T-helper 17 cell (primary cell): ENCODE results near the gene TRIM56. TPM values are rescaled to one million over a fixed set of nuclear protein-coding genes. Genes with fewer than 3 reads are reported as not detected.
"Not testable (repeated sequence)": the region's sequence is repeated elsewhere in the genome, so short reads cannot be mapped to it uniquely, and the experiment has no call there.

Experiments
- ATAC-seq: fragments of 150-1000 bp; cut with Tn5 transposase; 2 replicates; pipeline ENCODE4 v1.10.0; 2021; ENCODE audit warnings: mild to moderate bottlenecking, moderate library complexity
- DNase-seq, 3 donors: peaks; one replicate each; pipeline versions ENCODE4 v3.0.0 to v3.0.0-alpha.2; 2020 to 2021
- H3K9me3 ChIP-seq: one replicate; pipeline ENCODE4 v1.7.0; 2013; ENCODE audit warnings: low read length, mild to moderate bottlenecking; ENCODE audit not compliant: control insufficient read depth, poor library complexity, severe bottlenecking
- H3K27ac Mint-ChIP-seq: one replicate; pipeline ENCODE4 v1.8.0; 2022; ENCODE audit warnings: mild to moderate bottlenecking, moderate library complexity, mixed read lengths
- H3K27me3 Mint-ChIP-seq: one replicate; pipeline ENCODE4 v1.8.0; 2022; ENCODE audit warnings: mixed read lengths
- H3K36me3 Mint-ChIP-seq: one replicate; pipeline ENCODE4 v1.8.0; 2022; ENCODE audit warnings: low read depth, mixed read lengths
- H3K4me1 Mint-ChIP-seq: one replicate; pipeline ENCODE4 v1.8.0; 2022; ENCODE audit warnings: mild to moderate bottlenecking, mixed read lengths
- H3K4me3 Mint-ChIP-seq: one replicate; pipeline ENCODE4 v1.8.0; 2022; ENCODE audit warnings: mild to moderate bottlenecking, moderate library complexity, mixed read lengths
- total RNA-seq, 4 donors: library from RNA in 2 of 4; stranded (reverse) in 2 of 4; gene quantifications; one replicate each; pipeline ENCODE4 v1.2.3 and lab custom pipeline; 2022 to 2026

The TRIM56 gene, protein sequence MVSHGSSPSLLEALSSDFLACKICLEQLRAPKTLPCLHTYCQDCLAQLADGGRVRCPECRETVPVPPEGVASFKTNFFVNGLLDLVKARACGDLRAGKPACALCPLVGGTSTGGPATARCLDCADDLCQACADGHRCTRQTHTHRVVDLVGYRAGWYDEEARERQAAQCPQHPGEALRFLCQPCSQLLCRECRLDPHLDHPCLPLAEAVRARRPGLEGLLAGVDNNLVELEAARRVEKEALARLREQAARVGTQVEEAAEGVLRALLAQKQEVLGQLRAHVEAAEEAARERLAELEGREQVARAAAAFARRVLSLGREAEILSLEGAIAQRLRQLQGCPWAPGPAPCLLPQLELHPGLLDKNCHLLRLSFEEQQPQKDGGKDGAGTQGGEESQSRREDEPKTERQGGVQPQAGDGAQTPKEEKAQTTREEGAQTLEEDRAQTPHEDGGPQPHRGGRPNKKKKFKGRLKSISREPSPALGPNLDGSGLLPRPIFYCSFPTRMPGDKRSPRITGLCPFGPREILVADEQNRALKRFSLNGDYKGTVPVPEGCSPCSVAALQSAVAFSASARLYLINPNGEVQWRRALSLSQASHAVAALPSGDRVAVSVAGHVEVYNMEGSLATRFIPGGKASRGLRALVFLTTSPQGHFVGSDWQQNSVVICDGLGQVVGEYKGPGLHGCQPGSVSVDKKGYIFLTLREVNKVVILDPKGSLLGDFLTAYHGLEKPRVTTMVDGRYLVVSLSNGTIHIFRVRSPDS
- total RNA-seq = 10 to 100 TPM; 38.4 to 46.6 TPM
- total RNA-seq (lab: John Stamatoyannopoulos, UW) = 91.5 to 122 reads per million in 2 donors

DNA sequence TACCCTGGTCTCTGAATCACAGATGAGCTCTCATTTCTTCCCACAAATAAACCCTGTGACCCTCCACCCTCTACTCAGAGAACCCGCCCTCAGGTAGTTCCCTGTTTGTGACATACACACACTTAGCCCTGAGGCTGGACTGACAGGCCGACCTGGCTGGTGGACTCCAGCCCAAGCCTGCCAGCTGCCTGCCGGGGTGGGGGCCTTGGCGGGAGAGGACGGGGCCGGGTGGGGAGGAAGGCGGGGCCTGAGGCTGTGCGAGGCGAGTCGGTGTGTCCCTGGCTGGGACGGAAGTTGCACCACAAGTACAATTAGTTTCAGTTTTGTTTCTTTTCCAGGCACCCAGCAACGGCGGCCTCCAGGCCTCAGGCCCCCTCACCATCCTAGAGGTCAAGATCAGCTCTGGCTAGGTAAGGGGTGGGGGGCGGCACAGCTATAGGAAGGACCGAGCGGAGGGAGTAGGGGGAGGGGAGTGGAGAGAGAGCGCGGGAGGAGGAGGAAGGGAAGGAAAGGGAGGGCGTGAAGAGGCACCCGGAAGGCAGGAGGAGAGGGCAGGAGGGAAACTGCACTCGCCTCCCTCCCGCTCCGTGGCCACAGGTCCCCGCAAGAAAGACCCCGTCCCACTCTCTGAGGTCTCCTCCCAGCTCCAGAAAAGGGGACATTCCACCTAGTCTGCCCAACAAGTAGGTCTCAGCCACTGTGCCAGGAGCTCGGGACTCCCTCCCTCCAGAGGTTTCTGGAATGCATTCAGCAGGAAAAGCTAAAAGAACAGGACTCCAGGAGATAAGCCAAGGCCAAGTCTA is at the start of gene TRIM56:
TRIM56 (plus strand) TSS at position 320 of the 803 bp plus-strand sequence. CDS start 1,832 bp downstream, outside the sequence.
- H3K9me3 ChIP-seq = no peaks in the 10 kb centered on the region
- H3K4me3 Mint-ChIP-seq = peak within 1 kb of the TSS; percentile 98
- H3K27ac Mint-ChIP-seq = peak within 1 kb of the TSS; percentile 94
- DNase-seq = peak; percentile 55 to 63 (median 61)
- peaks cover 3% of the 10 kb centered on the region for H3K36me3 Mint-ChIP-seq
- H3K27me3 Mint-ChIP-seq = no peaks in the 10 kb centered on the region
- ATAC-seq = peak; percentile 94
- peaks cover 25% of the 10 kb centered on the region for H3K4me1 Mint-ChIP-seq

DNA sequence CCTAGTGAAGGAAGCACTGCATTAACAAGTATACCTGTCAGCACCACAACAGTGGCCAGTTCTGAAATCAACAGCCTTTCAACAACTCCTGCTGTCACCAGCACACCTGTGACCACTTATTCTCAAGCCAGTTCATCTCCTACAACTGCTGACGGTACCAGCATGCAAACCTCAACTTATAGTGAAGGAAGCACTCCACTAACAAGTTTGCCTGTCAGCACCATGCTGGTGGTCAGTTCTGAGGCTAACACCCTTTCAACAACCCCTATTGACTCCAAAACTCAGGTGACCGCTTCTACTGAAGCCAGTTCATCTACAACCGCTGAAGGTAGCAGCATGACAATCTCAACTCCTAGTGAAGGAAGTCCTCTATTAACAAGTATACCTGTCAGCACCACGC is 49.3 kb upstream of the TRIM56 start:
- H3K27ac Mint-ChIP-seq = no peak overlapping the region
- H3K36me3 Mint-ChIP-seq = no peaks in the 10 kb centered on the region
- H3K4me1 Mint-ChIP-seq = no peaks in the 10 kb centered on the region
- H3K9me3 ChIP-seq = no peaks in the 10 kb centered on the region
- DNase-seq = no peak
- H3K4me3 Mint-ChIP-seq = no peak overlapping the region
- no peak for ATAC-seq
- H3K27me3 Mint-ChIP-seq = peaks cover 3% of the 10 kb centered on the region

DNA sequence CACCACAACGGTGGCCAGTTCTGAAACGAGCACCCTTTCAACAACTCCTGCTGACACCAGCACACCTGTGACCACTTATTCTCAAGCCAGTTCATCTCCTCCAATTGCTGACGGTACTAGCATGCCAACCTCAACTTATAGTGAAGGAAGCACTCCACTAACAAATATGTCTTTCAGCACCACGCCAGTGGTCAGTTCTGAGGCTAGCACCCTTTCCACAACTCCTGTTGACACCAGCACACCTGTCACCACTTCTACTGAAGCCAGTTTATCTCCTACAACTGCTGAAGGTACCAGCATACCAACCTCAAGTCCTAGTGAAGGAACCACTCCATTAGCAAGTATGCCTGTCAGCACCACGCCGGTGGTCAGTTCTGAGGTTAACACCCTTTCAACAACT is 44.0 kb upstream of the TRIM56 start:
- not testable (repeated sequence) for H3K4me1 Mint-ChIP-seq, ATAC-seq, H3K4me3 Mint-ChIP-seq, DNase-seq, H3K27ac Mint-ChIP-seq, H3K9me3 ChIP-seq, H3K36me3 Mint-ChIP-seq, H3K27me3 Mint-ChIP-seq

DNA sequence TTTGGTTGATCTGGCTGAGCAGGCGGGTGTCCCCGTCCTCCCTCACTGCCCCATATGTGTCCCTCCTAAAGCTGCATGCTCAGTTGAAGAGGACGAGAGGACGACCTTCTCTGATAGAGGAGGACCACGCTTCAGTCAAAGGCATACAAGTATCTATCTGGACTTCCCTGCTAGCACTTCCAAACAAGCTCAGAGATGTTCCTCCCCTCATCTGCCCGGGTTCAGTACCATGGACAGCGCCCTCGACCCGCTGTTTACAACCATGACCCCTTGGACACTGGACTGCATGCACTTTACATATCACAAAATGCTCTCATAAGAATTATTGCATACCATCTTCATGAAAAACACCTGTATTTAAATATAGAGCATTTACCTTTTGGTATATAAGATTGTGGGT is 26.9 kb upstream of the TRIM56 start:
- ATAC-seq = no peak
- peak; percentile 25 to 39 (median 31) for DNase-seq
- Mint-ChIP-seq H3K4me3 (no peak overlapping the region), H3K27me3 (peaks cover 66% of the 10 kb centered on the region), H3K4me1 (peaks cover 3% of the 10 kb centered on the region), H3K27ac (no peak overlapping the region), H3K36me3 (peaks cover 2% of the 10 kb centered on the region)
- no peaks in the 10 kb centered on the region for H3K9me3 ChIP-seq

DNA sequence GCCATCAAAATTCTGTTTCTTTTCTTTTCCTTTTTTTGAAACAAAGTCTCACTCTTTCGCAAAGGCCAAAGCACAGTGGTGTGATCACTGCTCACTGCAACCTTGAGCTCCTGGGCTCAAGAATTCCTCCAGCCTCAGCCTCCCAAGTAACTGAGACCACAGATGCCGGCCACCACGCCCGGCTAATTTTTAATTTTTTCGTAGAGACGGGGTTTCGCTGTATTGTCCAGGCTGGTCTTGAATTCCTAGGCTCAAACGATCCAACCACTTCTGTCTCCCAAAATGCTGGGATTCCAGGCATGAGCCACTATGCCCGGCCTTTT is 25.7 kb upstream of the TRIM56 start:
- Mint-ChIP-seq H3K27ac (peak overlapping the region; percentile 21), H3K4me3 (no peak overlapping the region), H3K27me3 (peaks cover 71% of the 10 kb centered on the region), H3K4me1 (peaks cover 4% of the 10 kb centered on the region), H3K36me3 (peaks cover 4% of the 10 kb centered on the region)
- H3K9me3 ChIP-seq = no peaks in the 10 kb centered on the region
- no peak for DNase-seq
- no peak for ATAC-seq

DNA sequence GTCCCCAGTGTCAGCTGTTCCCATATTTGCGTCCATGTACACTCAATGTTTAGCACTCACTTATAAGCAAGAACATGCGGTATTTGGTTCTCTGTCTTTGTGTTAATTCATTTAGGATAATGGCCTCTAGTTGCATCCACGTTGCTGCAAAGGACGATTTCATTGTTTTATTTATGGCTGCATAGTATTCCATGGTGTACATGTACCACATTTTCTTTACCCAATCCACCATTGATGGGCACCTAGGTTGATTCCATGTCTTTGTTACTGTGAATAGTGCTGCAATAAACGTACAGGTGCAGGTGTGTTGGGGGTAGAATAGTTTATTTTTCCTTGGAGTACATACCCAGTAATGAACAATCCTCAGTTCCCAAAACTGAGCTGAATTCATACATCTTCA is 24.3 kb upstream of the TRIM56 start:
- no peak for ATAC-seq
- peaks cover 73% of the 10 kb centered on the region for H3K27me3 Mint-ChIP-seq

DNA sequence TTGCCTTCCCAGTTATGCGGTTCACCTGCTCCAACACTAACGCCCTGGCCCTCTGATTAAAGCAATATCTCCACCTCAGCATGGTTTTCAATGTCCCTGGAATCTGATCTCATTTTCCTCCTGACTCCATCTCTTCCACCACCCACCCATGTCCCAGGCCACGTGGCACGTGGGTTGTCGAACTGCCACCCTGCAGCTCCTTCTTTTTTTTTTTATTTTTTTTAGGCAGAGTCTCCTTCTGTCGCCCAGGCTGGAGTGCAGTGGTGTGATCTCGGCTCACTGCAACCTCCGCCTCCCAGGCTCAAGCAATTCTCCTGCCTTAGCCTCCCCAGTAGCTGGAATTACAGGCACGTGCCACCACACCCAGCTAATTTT is 21.1 kb upstream of the TRIM56 start:
- H3K4me3 Mint-ChIP-seq, ATAC-seq, H3K9me3 ChIP-seq, H3K4me1 Mint-ChIP-seq, DNase-seq, H3K36me3 Mint-ChIP-seq: not testable (repeated sequence)
- H3K27ac Mint-ChIP-seq = peak overlapping the region; percentile 74
- peaks cover 56% of the 10 kb centered on the region for H3K27me3 Mint-ChIP-seq

More for the DNA sequence above, 24.3 kb upstream of the TRIM56 start:
- Mint-ChIP-seq H3K27ac (no peak overlapping the region), H3K4me1 (peaks cover 5% of the 10 kb centered on the region), H3K36me3 (peaks cover 4% of the 10 kb centered on the region), H3K4me3 (no peak overlapping the region)
- DNase-seq = no peak
- no peaks in the 10 kb centered on the region for H3K9me3 ChIP-seq

DNA sequence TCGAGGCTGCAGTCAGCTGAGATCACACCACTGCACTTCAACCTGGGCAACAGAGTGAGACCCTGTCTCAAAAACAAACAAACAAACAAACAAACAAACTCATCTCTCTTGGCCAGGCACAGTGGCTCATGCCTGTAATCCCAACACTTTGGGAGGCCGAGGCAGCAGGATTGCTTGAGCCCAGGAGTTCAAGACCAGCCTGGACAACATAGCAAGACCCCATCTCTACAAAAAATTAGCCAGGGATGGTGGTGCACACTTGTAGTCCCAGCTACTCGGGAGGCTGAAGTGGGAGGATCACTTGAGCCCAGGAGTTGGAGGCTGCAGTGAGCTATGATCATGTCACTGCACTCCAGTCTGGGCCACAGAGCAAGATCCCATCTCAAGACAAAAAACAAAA is 20.1 kb upstream of the TRIM56 start:
- not testable (repeated sequence) for H3K9me3 ChIP-seq, DNase-seq, H3K4me3 Mint-ChIP-seq, H3K4me1 Mint-ChIP-seq, ATAC-seq, H3K36me3 Mint-ChIP-seq
- Mint-ChIP-seq H3K27ac (peak overlapping the region; percentile 74), H3K27me3 (peaks cover 57% of the 10 kb centered on the region)

DNA sequence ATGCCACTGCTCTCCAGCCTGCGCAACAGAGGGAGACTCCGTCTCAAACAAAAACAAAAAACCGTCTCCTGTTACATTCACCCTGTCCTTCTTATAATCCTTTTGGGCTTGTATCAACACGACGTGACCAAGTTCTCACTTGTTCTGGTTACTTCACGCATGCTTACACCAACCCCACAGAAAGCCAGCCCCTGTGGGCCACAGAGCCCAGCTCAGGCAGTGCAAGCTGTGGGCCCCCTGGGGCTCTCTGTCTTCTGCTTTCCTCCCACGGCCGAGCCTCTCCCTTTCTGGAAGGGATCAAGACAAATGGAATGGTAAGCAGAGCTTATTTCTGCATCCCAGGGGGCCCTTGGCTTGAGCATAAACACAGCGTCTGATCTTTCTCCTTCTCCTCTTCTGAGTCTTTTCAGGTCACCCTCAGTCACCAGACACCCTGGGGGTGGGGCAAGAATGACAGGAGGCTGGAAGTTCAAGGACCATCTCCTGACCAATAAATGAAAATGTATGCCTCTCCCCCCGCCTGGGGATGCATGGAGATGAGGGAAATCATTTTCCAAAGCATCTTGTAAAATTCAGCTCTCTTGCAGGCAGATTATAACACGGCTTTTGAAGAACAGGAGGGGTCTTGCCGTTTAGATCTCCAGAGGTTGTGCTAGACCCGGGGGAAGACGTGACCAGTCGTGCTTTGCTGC is 19.0 kb upstream of the TRIM56 start:
- H3K9me3 ChIP-seq = no peaks in the 10 kb centered on the region
- ATAC-seq (no peak), DNase-seq (no peak)
- H3K27me3 Mint-ChIP-seq = peaks cover 51% of the 10 kb centered on the region
- H3K27ac Mint-ChIP-seq = no peak overlapping the region
- peaks cover 2% of the 10 kb centered on the region for H3K36me3 Mint-ChIP-seq
- H3K4me3 Mint-ChIP-seq = no peak overlapping the region
- peaks cover 2% of the 10 kb centered on the region for H3K4me1 Mint-ChIP-seq

DNA sequence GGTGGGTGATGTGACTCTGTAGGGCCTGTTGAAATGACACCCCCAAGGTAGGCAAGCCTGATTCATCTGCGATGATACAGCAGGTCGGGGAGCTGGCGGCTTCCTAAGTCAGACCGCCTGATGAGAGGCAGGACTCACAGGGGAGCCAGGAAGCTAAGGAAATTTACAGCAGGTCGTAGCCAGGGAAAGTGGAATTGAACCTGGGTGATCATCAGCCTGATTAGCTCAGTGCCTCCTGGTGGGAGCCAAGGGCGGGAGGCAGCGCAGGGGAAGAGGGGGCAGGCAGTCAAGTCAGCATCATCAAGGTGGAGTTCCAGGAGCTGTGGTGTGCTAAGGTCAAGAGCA is 18.5 kb upstream of the TRIM56 start:
- ATAC-seq (no peak), DNase-seq (no peak)
- Mint-ChIP-seq H3K27ac (no peak overlapping the region), H3K4me3 (no peak overlapping the region), H3K36me3 (peaks cover 2% of the 10 kb centered on the region), H3K27me3 (peaks cover 50% of the 10 kb centered on the region), H3K4me1 (peaks cover 2% of the 10 kb centered on the region)
- no peaks in the 10 kb centered on the region for H3K9me3 ChIP-seq

DNA sequence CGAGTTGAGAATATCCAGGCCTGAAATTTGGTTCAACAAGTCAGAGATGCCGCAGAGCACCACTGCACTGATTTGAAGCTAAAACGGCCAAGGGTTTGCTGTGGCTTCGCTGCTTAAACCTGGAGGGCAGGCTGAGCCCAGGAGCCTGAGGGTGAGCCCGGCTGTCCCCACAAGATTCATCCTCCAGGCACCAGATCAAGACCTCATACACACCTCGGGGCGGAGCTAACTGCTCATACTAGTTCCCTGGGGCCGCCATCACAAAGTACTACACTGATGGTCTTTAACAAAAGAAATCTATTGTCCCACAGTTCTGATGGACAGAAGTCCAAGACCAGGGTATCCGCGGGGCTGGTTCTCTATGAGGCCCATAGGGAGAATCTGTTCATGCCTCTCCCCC is 16.9 kb upstream of the TRIM56 start:
- peaks cover 2% of the 10 kb centered on the region for H3K36me3 Mint-ChIP-seq
- H3K27me3 Mint-ChIP-seq = peaks cover 45% of the 10 kb centered on the region
- ATAC-seq = no peak
- no peak overlapping the region for H3K27ac Mint-ChIP-seq
- no peak for DNase-seq
- H3K4me3 Mint-ChIP-seq = no peak overlapping the region
- H3K9me3 ChIP-seq = no peaks in the 10 kb centered on the region
- peaks cover 2% of the 10 kb centered on the region for H3K4me1 Mint-ChIP-seq

DNA sequence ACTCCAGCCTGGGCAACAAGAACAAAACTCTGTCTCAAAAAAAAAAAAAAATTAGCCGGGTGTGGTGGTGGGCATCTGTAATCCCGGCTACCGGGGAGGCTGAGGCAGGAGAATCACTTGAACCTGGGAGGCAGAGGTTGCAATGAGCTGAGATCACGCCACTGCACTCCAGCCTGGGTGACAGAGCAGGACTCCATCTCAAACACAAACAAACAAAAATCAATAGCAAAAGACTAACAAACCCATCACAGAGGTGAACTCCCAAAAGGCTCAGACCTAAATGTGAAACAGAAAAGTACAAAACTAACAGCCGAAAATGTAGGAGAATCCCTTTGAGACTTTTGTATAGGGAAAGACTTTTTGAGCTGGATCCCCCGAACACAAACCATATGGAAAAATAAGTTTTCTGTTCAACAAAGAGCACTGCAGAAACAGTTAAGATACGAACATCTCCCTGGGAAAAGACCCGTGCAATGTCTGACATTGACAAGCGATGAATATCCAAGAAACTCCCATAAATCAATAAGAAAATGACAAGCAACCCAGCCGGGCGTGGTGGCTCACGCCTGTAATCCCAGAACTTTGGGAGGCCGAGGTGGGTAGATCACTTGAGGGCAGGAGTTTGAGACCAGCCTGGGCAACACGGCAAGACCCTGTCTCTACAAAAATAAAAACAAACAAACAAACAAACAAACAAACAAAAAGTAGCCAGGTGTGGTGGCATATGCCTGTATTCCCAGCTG is 13.7 kb upstream of the TRIM56 start:
- ATAC-seq, H3K36me3 Mint-ChIP-seq, H3K27ac Mint-ChIP-seq, H3K9me3 ChIP-seq, DNase-seq, H3K4me1 Mint-ChIP-seq, H3K4me3 Mint-ChIP-seq: not testable (repeated sequence)
- H3K27me3 Mint-ChIP-seq = peaks cover 36% of the 10 kb centered on the region
